Chondrocyte (in vitro differentiated cells): Measurements from ENCODE around the gene SYNGR1. TPM values are rescaled to one million over a fixed set of nuclear protein-coding genes. Genes with fewer than 3 reads are reported as not detected.

Source experiments
- DNase-seq: peaks from one replicate; pipeline ENCODE4 v3.0.0; 2021; ENCODE audit warnings: mixed read lengths, low spot score
- H3K27ac Mint-ChIP-seq: one replicate; pipeline ENCODE4 v1.8.0; 2021; ENCODE audit warnings: mild to moderate bottlenecking, moderate library complexity, mixed read lengths; ENCODE audit not compliant: unreplicated experiment
- H3K27me3 Mint-ChIP-seq: 2 replicates; pipeline ENCODE4 v1.8.0; 2021; ENCODE audit warnings: low read depth, mixed read lengths
- H3K36me3 Mint-ChIP-seq: 2 replicates; pipeline ENCODE4 v1.8.0; 2021; ENCODE audit warnings: low read depth, mixed read lengths
- H3K4me1 Mint-ChIP-seq: 2 replicates; pipeline ENCODE4 v1.8.0; 2021; ENCODE audit warnings: low read depth, mild to moderate bottlenecking, mixed read lengths
- H3K4me3 Mint-ChIP-seq: one replicate; pipeline ENCODE4 v1.8.0; 2021; ENCODE audit warnings: mild to moderate bottlenecking, moderate library complexity, mixed read lengths; ENCODE audit not compliant: unreplicated experiment
- H3K9me3 Mint-ChIP-seq: 2 replicates; pipeline ENCODE4 v1.8.0; 2021; ENCODE audit warnings: low read depth, mixed read lengths
- CTCF ChIP-seq: fragments of 200-600 bp; sonication (generic); IDR thresholded peaks from 2 replicates; pipeline ENCODE4 v1.5.0; 2021; ENCODE audit warnings: antibody characterized with exemption, mild to moderate bottlenecking, moderate library complexity
- total RNA-seq: library from RNA; stranded (reverse); gene quantifications from 3 replicates; pipeline ENCODE4 v1.2.1, GENCODE V29; 2021

The SYNGR1 gene
- total RNA-seq, 1 donor from 2014 or later, result 18.4 TPM

GRCh38 chr22:39369186-39369585 is 19.4 kb downstream of the SYNGR1 start:
- no peak for DNase-seq
- H3K27ac Mint-ChIP-seq, result no peak overlapping the region
- H3K36me3 Mint-ChIP-seq, result no peaks in the 10 kb centered on the region
- H3K9me3 Mint-ChIP-seq, result no peaks in the 10 kb centered on the region
- H3K4me1 Mint-ChIP-seq, result peaks cover 12% of the 10 kb centered on the region
- no peaks in the 10 kb centered on the region for H3K27me3 Mint-ChIP-seq
- no peak overlapping the region for H3K4me3 Mint-ChIP-seq
- TF ChIP-seq CTCF, result no peak

DNA sequence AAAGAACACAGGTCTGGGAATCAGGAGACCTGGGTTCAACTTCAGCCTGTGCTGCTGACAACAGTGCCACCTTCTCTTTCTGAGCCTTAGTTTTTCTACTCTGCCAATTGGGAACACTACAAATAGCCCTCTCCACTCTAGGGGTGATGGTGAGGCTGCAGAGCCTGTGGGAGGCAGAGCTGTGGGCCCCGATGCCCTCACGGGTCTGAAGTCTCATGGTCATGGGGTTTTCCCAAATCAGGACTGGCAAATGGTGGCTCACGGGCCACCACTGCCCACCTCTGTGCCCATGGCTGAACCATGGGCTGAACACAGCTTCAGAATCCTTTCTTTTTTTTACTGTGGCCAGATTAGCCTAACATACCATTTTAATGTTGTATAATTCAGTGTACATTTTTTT is 19.8 kb downstream of the SYNGR1 start:
- Mint-ChIP-seq H3K4me1 (peaks cover 8% of the 10 kb centered on the region), H3K27me3 (no peaks in the 10 kb centered on the region), H3K4me3 (no peak overlapping the region), H3K9me3 (no peaks in the 10 kb centered on the region), H3K27ac (no peak overlapping the region), H3K36me3 (no peaks in the 10 kb centered on the region)
- no peak for DNase-seq
- no peak for TF ChIP-seq CTCF

DNA sequence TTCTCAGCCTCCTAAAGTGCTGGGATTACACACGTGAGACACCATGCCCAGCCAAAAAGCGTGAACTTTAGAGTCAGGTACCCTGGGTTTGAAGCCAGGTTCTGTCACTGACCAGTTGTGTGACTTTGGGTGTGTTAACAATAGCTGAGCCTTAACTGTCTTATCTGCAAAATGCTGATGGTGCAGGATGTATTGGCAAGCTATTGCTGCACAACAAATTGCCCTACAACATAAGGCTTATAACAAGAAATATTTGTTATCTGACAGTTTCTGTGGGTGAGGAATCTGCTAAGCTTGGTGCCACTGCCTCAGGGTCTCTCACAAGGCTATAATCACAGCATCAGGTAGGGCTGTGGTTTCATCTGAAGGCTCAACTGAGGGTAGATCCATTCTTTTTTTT is 21.9 kb downstream of the SYNGR1 start:
- Mint-ChIP-seq H3K9me3 (no peaks in the 10 kb centered on the region), H3K4me1 (no peaks in the 10 kb centered on the region), H3K4me3 (no peak overlapping the region), H3K27me3 (no peaks in the 10 kb centered on the region), H3K36me3 (peaks cover under 1% of the 10 kb centered on the region), H3K27ac (no peak overlapping the region)
- DNase-seq, result no peak
- TF ChIP-seq CTCF, result no peak

GRCh38 chr22:39374191-39374590 is 24.4 kb downstream of the SYNGR1 start:
- no peak for TF ChIP-seq CTCF
- Mint-ChIP-seq H3K27me3 (no peaks in the 10 kb centered on the region), H3K4me3 (no peak overlapping the region), H3K36me3 (peaks cover 2% of the 10 kb centered on the region), H3K9me3 (no peaks in the 10 kb centered on the region), H3K27ac (no peak overlapping the region), H3K4me1 (no peaks in the 10 kb centered on the region)
- DNase-seq, result no peak

DNA sequence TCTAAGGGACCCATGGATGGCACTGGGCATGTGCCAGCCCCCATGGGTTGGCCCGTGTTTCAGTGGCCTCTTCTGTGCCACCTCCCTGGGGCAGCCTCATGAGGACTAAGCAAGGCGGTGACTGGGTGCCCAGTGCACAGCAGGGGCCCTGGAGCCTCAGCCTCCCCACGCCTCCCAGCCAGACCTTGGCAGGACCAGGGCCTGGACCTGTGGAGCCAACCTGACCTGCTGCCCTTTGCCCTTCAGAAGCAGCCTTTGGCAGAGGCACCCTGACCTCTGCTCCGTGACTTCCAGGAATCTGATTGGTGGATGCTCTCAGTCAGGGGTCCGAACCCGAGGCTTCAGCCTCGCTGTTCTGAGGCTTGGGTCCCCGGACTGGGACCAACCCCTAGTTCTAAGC is 25.0 kb downstream of the SYNGR1 start:
- DNase-seq, result no peak
- Mint-ChIP-seq H3K4me3 (no peak overlapping the region), H3K27me3 (no peaks in the 10 kb centered on the region), H3K4me1 (no peaks in the 10 kb centered on the region), H3K36me3 (peaks cover 2% of the 10 kb centered on the region), H3K27ac (no peak overlapping the region), H3K9me3 (no peaks in the 10 kb centered on the region)
- no peak for TF ChIP-seq CTCF
